Endothelial cell of umbilical vein (primary cell): ENCODE data around the gene PCMT1. TPM values are rescaled to one million over a fixed set of nuclear protein-coding genes. Genes with fewer than 3 reads are reported as not detected.

Experiments
- BruUV-seq: library from RNA; stranded (reverse); fragments of 400-500 nt; replicated peaks from 2 replicates; lab custom pipeline; 2021; lab: Mats Ljungman, UMichigan
- CTCF ChIA-PET: fragments of 300-600, 350-600 bp; sonication (Branson Sonifier 250); formaldehyde crosslinking; loops from one replicate; lab custom pipeline; 2021; ENCODE audit warnings: antibody characterized with exemption, inconsistent platforms; lab: Charles Lee
- POLR2A ChIA-PET: fragments of 300-600, 350-600 bp; sonication (Branson Sonifier 250); formaldehyde crosslinking; loops from one replicate; lab custom pipeline; 2021; ENCODE audit warnings: antibody characterized with exemption, inconsistent platforms; lab: Charles Lee
- DNase-seq: peaks from one replicate; pipeline ENCODE4 v3.0.0-alpha.2; 2011; ENCODE audit warnings: low read depth, low spot score
- FAIRE-seq: peaks from 2 replicates; lab custom pipeline; 2011; peaks lifted over from hg19 to GRCh38; lab: Jason Lieb, UNC
- H2AFZ ChIP-seq: 2 replicates; pipeline ENCODE4 v1.6.0; 2012; ENCODE audit warnings: low read depth, low read length, control low read depth, inconsistent platforms
- H3K27ac ChIP-seq: 2 replicates; pipeline ENCODE4 v1.5.1; 2011; ENCODE audit warnings: low read depth, mild to moderate bottlenecking, control low read depth, low read length, moderate library complexity; ENCODE audit not compliant: insufficient read depth
- H3K27me3 ChIP-seq, 2 experiments: 2 replicates each; pipeline versions ENCODE4 v1.6.0 to v1.6.1; 2011; ENCODE audit warnings: low read length in 2 of 2, mixed read lengths in 1 of 2; ENCODE audit not compliant: control insufficient read depth in 2 of 2, insufficient read depth in 2 of 2
- H3K36me3 ChIP-seq, 2 experiments: 2 replicates in 1 of 2; 3 replicates in 1 of 2; pipeline ENCODE4 v1.5.1; 2011; ENCODE audit warnings: low read length in 2 of 2, mild to moderate bottlenecking in 1 of 2, moderate library complexity in 1 of 2; ENCODE audit not compliant: control insufficient read depth in 2 of 2, insufficient read depth in 2 of 2; ENCODE audit errors: extremely low read depth in 1 of 2
- H3K4me1 ChIP-seq: 3 replicates; pipeline ENCODE4 v1.5.1; 2011; ENCODE audit warnings: mild to moderate bottlenecking, low read length; ENCODE audit not compliant: control insufficient read depth, insufficient read depth; ENCODE audit errors: extremely low read depth
- H3K4me2 ChIP-seq: 2 replicates; pipeline ENCODE4 v1.6.1; 2011; ENCODE audit warnings: low read length, control low read depth, mixed read lengths; ENCODE audit not compliant: insufficient read depth
- H3K4me3 ChIP-seq, 3 experiments: fragments of 200-600 bp in 1 of 3; sonication (generic), shearing (Covaris generic) in 1 of 3; replicated peaks in 1 of 3; 2 replicates each; pipeline ENCODE4 v1.5.1; 2011 to 2016; ENCODE audit warnings: control low read depth in 3 of 3, low read length in 3 of 3, mild to moderate bottlenecking in 2 of 3, inconsistent platforms in 1 of 3, low read depth in 1 of 3, moderate library complexity in 1 of 3; ENCODE audit not compliant: insufficient read depth in 1 of 3
- H3K79me2 ChIP-seq: 2 replicates; pipeline ENCODE4 v1.6.0; 2012; ENCODE audit warnings: low read length, inconsistent platforms; ENCODE audit not compliant: control insufficient read depth, insufficient read depth
- H3K9ac ChIP-seq: replicated peaks from 2 replicates; pipeline ENCODE3; 2011; ENCODE audit warnings: low read length, control low read depth; ENCODE audit not compliant: insufficient read depth; ENCODE audit errors: extremely low read depth
- H3K9me1 ChIP-seq: replicated peaks from 3 replicates; pipeline ENCODE4 v1.6.0; 2011; ENCODE audit warnings: mild to moderate bottlenecking, low read length; ENCODE audit not compliant: control insufficient read depth, insufficient read depth; ENCODE audit errors: extremely low read depth
- H3K9me3 ChIP-seq: replicated peaks from 2 replicates; pipeline ENCODE4 v1.5.1; 2012; ENCODE audit warnings: low read length, inconsistent platforms; ENCODE audit not compliant: control insufficient read depth, insufficient read depth
- H4K20me1 ChIP-seq: replicated peaks from 2 replicates; pipeline ENCODE3; 2011; ENCODE audit warnings: mild to moderate bottlenecking, low read length; ENCODE audit not compliant: control insufficient read depth, insufficient read depth; ENCODE audit errors: extremely low read depth
- CTCF ChIP-seq, 2 donors: IDR thresholded peaks; 1 replicate in 1 of 2; 2 replicates in 1 of 2; pipeline ENCODE4 v1.5.1; 2011; ENCODE audit warnings: low read length in 2 of 2, mild to moderate bottlenecking in 2 of 2, moderate library complexity in 2 of 2, control low read depth in 1 of 2, inconsistent platforms in 1 of 2, low read depth in 1 of 2; ENCODE audit not compliant: insufficient read depth in 1 of 2; ENCODE audit errors: extremely low read depth in 1 of 2
- EZH2 ChIP-seq: IDR thresholded peaks from 2 replicates; pipeline ENCODE4 v1.6.1; 2012; ENCODE audit warnings: borderline replicate concordance, low read depth, mild to moderate bottlenecking, moderate library complexity, low read length, inconsistent platforms; ENCODE audit not compliant: severe bottlenecking
- FOS ChIP-seq: IDR thresholded peaks from 2 replicates; pipeline ENCODE4 v1.6.1; 2011; ENCODE audit warnings: mild to moderate bottlenecking, low read length, moderate library complexity, borderline replicate concordance; ENCODE audit not compliant: insufficient read depth
- GATA2 ChIP-seq: IDR thresholded peaks from 2 replicates; pipeline ENCODE4 v1.7.0; 2011; ENCODE audit warnings: low read depth, mild to moderate bottlenecking, moderate library complexity, mixed read lengths, low read length; ENCODE audit not compliant: insufficient read length, insufficient read depth
- JUN ChIP-seq: IDR thresholded peaks from 2 replicates; pipeline ENCODE4 v1.6.1; 2011; ENCODE audit warnings: borderline replicate concordance, low read depth; ENCODE audit not compliant: insufficient read length, insufficient read depth
- MYC ChIP-seq: IDR thresholded peaks from one replicate; pipeline ENCODE4 v1.6.1; 2011; ENCODE audit warnings: mild to moderate bottlenecking, low read depth, low read length
- POLR2A ChIP-seq: IDR thresholded peaks from 2 replicates; pipeline ENCODE4 v1.6.1; 2012; ENCODE audit warnings: low read depth, mild to moderate bottlenecking, control low read depth, low read length
- POLR2AphosphoS5 ChIP-seq: IDR thresholded peaks from 2 replicates; pipeline ENCODE4 v1.6.1; 2012; ENCODE audit warnings: low read depth, mild to moderate bottlenecking, control low read depth, low read length, moderate library complexity; ENCODE audit not compliant: insufficient read depth
- dilution Hi-C: fragments of 300-500 bp; cut with MboI; formaldehyde crosslinking; loops from one replicate; pipeline ENCODE4 v1.15.0; 2019; ENCODE audit warnings: low sequenced_read_pairs; ENCODE audit not compliant: extremely low pct_ligation_motif_present
- intact Hi-C: fragments of 100-400 bp; cut with micrococcal nuclease; formaldehyde crosslinking; loops from one replicate; pipeline ENCODE4 v1.10.0; 2022
- polyA plus RNA-seq, 4 experiments: library from polyadenylated mRNA; depleted of rRNA in 3 of 4; stranded (reverse) in 3 of 4; unstranded in 1 of 4; fragments of >200 nt; gene quantifications; 2 replicates each; pipeline versions ENCODE4 v1.2.1 to v1.2.3, GENCODE V29; 2011 to 2012; ENCODE audit warnings: missing spikeins in 1 of 4
- total RNA-seq: library from RNA; stranded (reverse); gene quantifications from 2 replicates; pipeline ENCODE4 v1.2.3, GENCODE V29; 2021
- TF ChIP-seq, protein P1 (sequence below): IDR thresholded peaks from 2 replicates; pipeline ENCODE4 v1.6.1; 2011; ENCODE audit not compliant: insufficient read depth, insufficient read length

The PCMT1 gene
- total and polyA plus RNA-seq, 2 donors (not counting 3 experiments of a cell fraction or from before 2014, with no cell fraction given) = 95.0 to 102 TPM

DNA sequence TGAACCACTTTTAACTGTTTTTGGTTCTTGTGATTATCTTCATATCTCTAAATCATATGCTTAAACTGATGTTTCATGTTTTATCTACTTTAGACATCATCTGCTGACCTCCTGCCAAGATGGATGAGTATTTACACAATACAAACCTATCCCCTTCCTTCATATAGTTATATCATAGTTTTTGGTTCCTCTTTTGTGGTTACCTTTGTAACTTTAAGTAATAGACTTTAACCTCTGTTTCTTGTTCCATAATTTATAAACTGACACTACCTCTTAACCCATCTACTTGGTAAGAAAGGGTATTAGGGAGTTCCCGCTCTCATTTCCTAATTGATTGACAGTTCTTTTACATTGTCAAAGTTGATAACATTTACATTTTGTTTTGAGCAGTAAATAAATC lies 11.9 kb downstream of the PCMT1 start:
- H3K4me3 ChIP-seq = no peak overlapping the region
- CTCF ChIA-PET = no interaction called here
- TF ChIP-seq POLR2AphosphoS5 (no peak), POLR2A (no peak), JUN (no peak), FOS (no peak), CTCF (IDR thresholded peaks at IDR 0.05; ENCODE audit: extremely low read depth in 1 of 2, insufficient read depth in 1 of 2, low read depth in 1 of 2, low read length in 2 of 2) (no peak), GATA2 (no peak), MYC (no peak), EZH2 (no peak)
- TF ChIP-seq, protein P1, sequence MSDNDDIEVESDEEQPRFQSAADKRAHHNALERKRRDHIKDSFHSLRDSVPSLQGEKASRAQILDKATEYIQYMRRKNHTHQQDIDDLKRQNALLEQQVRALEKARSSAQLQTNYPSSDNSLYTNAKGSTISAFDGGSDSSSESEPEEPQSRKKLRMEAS = no peak

More for the DNA sequence above, 11.9 kb downstream of the PCMT1 start:
- intact Hi-C loops = no loop called here
- H3K27ac ChIP-seq = no peak overlapping the region
- H3K9me1 ChIP-seq = no peaks in the 10 kb centered on the region
- FAIRE-seq = no peak
- POLR2A ChIA-PET = no interaction called here
- H3K9ac ChIP-seq = no peak overlapping the region
- H3K4me2 ChIP-seq = no peak overlapping the region
- dilution Hi-C loops = no loop called here
- H3K27me3 ChIP-seq = no peaks in the 10 kb centered on the region
- H3K9me3 ChIP-seq = no peaks in the 10 kb centered on the region
- H2AFZ ChIP-seq = no peak overlapping the region
- BruUV-seq = no TSS peak
- DNase-seq = no peak
- H4K20me1 ChIP-seq = no peaks in the 10 kb centered on the region
- H3K4me1 ChIP-seq = no peaks in the 10 kb centered on the region
- peaks cover 65% of the 10 kb centered on the region for H3K79me2 ChIP-seq
- no peaks in the 10 kb centered on the region for H3K36me3 ChIP-seq
